ENCODE measurements around the gene COL6A2. TPM values are rescaled to one million over a fixed set of nuclear protein-coding genes. Genes with fewer than 3 reads are reported as not detected.
"Not testable (repeated sequence)": the region's sequence is repeated elsewhere in the genome, so short reads cannot be mapped to it uniquely, and the experiment has no call there.

Gene COL6A2
- total and polyA plus RNA-seq, 2 experiments from 2014 or later = 28.4 to 89.2 TPM

DNA sequence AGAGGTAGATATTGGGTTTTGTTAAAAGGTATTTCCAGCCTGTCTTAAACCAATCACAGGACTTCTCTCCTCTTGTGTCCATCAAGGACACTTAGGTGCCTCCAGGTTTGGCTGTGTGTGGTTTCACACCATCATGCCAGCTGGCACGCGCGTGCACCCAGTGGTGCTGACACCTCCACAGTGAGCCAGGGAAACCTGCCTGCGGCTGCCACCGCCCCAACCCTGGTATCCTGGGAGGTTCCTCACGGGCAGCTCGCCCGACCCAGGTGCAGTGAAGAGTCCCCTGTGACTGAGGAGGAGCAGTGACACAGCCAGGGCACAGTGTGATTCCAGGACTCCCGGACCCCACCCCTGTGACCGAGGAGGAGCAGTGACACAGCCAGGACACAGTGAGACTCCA lies 13.2 kb upstream of the COL6A2 start:
- Histone ChIP-seq H4K20me1 (replicated peaks; ENCODE audit: insufficient read depth) (no peaks in the 10 kb centered on the region), H3K27me3 (ENCODE audit: insufficient read depth) (no peaks in the 10 kb centered on the region), H3K79me2 (replicated peaks; ENCODE audit: insufficient read depth) (no peaks in the 10 kb centered on the region), H3K4me2 (no peak overlapping the region), H3K4me3 (no peak overlapping the region), H3K4me1 (ENCODE audit: insufficient read depth) (no peaks in the 10 kb centered on the region), H3F3A (replicated peaks; ENCODE audit: low read depth) (no peaks in the 10 kb centered on the region), H2AFZ (no peak overlapping the region), H3K27ac (ENCODE audit: low read depth) (no peak overlapping the region), H3K36me3 (ENCODE audit: insufficient read depth) (no peaks in the 10 kb centered on the region), H3K9me2 (ENCODE audit: insufficient read depth) (0 out of 2 replicates have a peak, but pooled peaks cover under 1% of the 10 kb centered on the region)
- no peak overlapping the region for H3K27ac Mint-ChIP-seq
- no peak for DNase-seq (ENCODE audit: low spot score)
- TF ChIP-seq, protein P1, sequence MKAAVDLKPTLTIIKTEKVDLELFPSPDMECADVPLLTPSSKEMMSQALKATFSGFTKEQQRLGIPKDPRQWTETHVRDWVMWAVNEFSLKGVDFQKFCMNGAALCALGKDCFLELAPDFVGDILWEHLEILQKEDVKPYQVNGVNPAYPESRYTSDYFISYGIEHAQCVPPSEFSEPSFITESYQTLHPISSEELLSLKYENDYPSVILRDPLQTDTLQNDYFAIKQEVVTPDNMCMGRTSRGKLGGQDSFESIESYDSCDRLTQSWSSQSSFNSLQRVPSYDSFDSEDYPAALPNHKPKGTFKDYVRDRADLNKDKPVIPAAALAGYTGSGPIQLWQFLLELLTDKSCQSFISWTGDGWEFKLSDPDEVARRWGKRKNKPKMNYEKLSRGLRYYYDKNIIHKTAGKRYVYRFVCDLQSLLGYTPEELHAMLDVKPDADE (IDR thresholded peaks at IDR 0.05) = no peak
- TF ChIP-seq STAT1 (IDR thresholded peaks at IDR 0.05; ENCODE audit: unreplicated experiment) (no peak), NANOG (IDR thresholded peaks at IDR 0.05; ENCODE audit: borderline replicate concordance) (no peak), ZNF114 (CRISPR knock-in tag; IDR thresholded peaks at IDR 0.05) (no peak), EZH2 (IDR thresholded peaks at IDR 0.05; ENCODE audit: low read depth, unreplicated experiment) (no peak), POLR2AphosphoS5 (IDR thresholded peaks at IDR 0.05; ENCODE audit: low read depth) (no peak), JUNB (IDR thresholded peaks at IDR 0.05; ENCODE audit: unreplicated experiment) (no peak), CREB1 (CRISPR knock-in tag; IDR thresholded peaks at IDR 0.05; ENCODE audit: low read depth) (no peak), ZNF462 (CRISPR knock-in tag; IDR thresholded peaks at IDR 0.05) (no peak)
- TF ChIP-seq, protein P2, sequence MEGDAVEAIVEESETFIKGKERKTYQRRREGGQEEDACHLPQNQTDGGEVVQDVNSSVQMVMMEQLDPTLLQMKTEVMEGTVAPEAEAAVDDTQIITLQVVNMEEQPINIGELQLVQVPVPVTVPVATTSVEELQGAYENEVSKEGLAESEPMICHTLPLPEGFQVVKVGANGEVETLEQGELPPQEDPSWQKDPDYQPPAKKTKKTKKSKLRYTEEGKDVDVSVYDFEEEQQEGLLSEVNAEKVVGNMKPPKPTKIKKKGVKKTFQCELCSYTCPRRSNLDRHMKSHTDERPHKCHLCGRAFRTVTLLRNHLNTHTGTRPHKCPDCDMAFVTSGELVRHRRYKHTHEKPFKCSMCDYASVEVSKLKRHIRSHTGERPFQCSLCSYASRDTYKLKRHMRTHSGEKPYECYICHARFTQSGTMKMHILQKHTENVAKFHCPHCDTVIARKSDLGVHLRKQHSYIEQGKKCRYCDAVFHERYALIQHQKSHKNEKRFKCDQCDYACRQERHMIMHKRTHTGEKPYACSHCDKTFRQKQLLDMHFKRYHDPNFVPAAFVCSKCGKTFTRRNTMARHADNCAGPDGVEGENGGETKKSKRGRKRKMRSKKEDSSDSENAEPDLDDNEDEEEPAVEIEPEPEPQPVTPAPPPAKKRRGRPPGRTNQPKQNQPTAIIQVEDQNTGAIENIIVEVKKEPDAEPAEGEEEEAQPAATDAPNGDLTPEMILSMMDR (conservative IDR thresholded peaks at IDR 0.05; ENCODE audit: low read depth in 2 of 2) = no peak
- TF ChIP-seq, protein P3, sequence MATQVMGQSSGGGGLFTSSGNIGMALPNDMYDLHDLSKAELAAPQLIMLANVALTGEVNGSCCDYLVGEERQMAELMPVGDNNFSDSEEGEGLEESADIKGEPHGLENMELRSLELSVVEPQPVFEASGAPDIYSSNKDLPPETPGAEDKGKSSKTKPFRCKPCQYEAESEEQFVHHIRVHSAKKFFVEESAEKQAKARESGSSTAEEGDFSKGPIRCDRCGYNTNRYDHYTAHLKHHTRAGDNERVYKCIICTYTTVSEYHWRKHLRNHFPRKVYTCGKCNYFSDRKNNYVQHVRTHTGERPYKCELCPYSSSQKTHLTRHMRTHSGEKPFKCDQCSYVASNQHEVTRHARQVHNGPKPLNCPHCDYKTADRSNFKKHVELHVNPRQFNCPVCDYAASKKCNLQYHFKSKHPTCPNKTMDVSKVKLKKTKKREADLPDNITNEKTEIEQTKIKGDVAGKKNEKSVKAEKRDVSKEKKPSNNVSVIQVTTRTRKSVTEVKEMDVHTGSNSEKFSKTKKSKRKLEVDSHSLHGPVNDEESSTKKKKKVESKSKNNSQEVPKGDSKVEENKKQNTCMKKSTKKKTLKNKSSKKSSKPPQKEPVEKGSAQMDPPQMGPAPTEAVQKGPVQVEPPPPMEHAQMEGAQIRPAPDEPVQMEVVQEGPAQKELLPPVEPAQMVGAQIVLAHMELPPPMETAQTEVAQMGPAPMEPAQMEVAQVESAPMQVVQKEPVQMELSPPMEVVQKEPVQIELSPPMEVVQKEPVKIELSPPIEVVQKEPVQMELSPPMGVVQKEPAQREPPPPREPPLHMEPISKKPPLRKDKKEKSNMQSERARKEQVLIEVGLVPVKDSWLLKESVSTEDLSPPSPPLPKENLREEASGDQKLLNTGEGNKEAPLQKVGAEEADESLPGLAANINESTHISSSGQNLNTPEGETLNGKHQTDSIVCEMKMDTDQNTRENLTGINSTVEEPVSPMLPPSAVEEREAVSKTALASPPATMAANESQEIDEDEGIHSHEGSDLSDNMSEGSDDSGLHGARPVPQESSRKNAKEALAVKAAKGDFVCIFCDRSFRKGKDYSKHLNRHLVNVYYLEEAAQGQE (IDR thresholded peaks at IDR 0.05; ENCODE audit: unreplicated experiment) = no peak
- no peak overlapping the region for H3K4me3 Mint-ChIP-seq
- H3K9me3 Mint-ChIP-seq = peaks cover 13% of the 10 kb centered on the region
- ATAC-seq = no peak
- H3K36me3 Mint-ChIP-seq (ENCODE audit: low read depth) = peaks cover 1% of the 10 kb centered on the region; the same call in 1 of the 3 replicates
- no peaks in the 10 kb centered on the region for H3K4me1 Mint-ChIP-seq
- H3K27me3 Mint-ChIP-seq (ENCODE audit: insufficient read depth, low read depth, poor library complexity) = peaks cover 4% of the 10 kb centered on the region

GRCh38 chr21:46085259-46085658 lies 12.7 kb upstream of the COL6A2 start:
- ATAC-seq; H3K27me3 ChIP-seq (ENCODE audit: insufficient read depth); H3K4me1 Mint-ChIP-seq; H3K4me3 ChIP-seq; H3K27ac Mint-ChIP-seq; DNase-seq (ENCODE audit: low spot score); H3K36me3 ChIP-seq (ENCODE audit: insufficient read depth); H3K27me3 Mint-ChIP-seq (ENCODE audit: insufficient read depth, low read depth, poor library complexity); H2AFZ ChIP-seq; H3K4me1 ChIP-seq (ENCODE audit: insufficient read depth); H3K36me3 Mint-ChIP-seq (ENCODE audit: low read depth); H3F3A ChIP-seq (replicated peaks; ENCODE audit: low read depth); H4K20me1 ChIP-seq (replicated peaks; ENCODE audit: insufficient read depth); H3K27ac ChIP-seq (ENCODE audit: low read depth); H3K4me3 Mint-ChIP-seq; H3K9me2 ChIP-seq (ENCODE audit: insufficient read depth); H3K4me2 ChIP-seq; H3K79me2 ChIP-seq (replicated peaks; ENCODE audit: insufficient read depth): not testable (repeated sequence)
- peaks cover 19% of the 10 kb centered on the region for H3K9me3 Mint-ChIP-seq

All from GM23338 (cell line).